ENCODE results near the gene GALNT11.

GALNT11 gene

GRCh38 chr7:152103691-152104090, 78.2 kb downstream of the GALNT11 start:
- H3K4me3 ChIP-seq (replicated peaks in 1 of 2; ENCODE audit: low read depth in 2 of 2, low read length in 2 of 2) = no peak overlapping the region
- no peak for TF ChIP-seq CTCF (IDR thresholded peaks at IDR 0.05; ENCODE audit: low read depth, low read length)
- no peak for DNase-seq (ENCODE audit: low read depth in 2 of 2)

- no peak for TF ChIP-seq CTCF (IDR thresholded peaks at IDR 0.05; ENCODE audit: low read depth, low read length)
- no peak overlapping the region for H3K4me3 ChIP-seq (replicated peaks in 1 of 2; ENCODE audit: low read depth in 2 of 2, low read length in 2 of 2)
- no peak for DNase-seq (ENCODE audit: low read depth in 2 of 2)
Measured at GRCh38 chr7:152105205-152105604, 79.7 kb downstream of the GALNT11 start.

- DNase-seq (ENCODE audit: low read depth in 2 of 2) = peak in 1 of 2 donors; percentile 12
- no peak for TF ChIP-seq CTCF (IDR thresholded peaks at IDR 0.05; ENCODE audit: low read depth, low read length)
- no peak overlapping the region for H3K4me3 ChIP-seq (replicated peaks in 1 of 2; ENCODE audit: low read depth in 2 of 2, low read length in 2 of 2)
Measured at GRCh38 chr7:152106990-152107389, 81.5 kb downstream of the GALNT11 start.

GRCh38 chr7:152107945-152108344, 82.5 kb downstream of the GALNT11 start:
- no peak for DNase-seq (ENCODE audit: low read depth in 2 of 2)
- no peak for TF ChIP-seq CTCF (IDR thresholded peaks at IDR 0.05; ENCODE audit: low read depth, low read length)
- no peak overlapping the region for H3K4me3 ChIP-seq (replicated peaks in 1 of 2; ENCODE audit: low read depth in 2 of 2, low read length in 2 of 2)

GRCh38 chr7:152108359-152108758, 82.9 kb downstream of the GALNT11 start:
- no peak for DNase-seq (ENCODE audit: low read depth in 2 of 2)
- H3K4me3 ChIP-seq (replicated peaks in 1 of 2; ENCODE audit: low read depth in 2 of 2, low read length in 2 of 2) = no peak overlapping the region
- no peak for TF ChIP-seq CTCF (IDR thresholded peaks at IDR 0.05; ENCODE audit: low read depth, low read length)

GRCh38 chr7:152112829-152113228, 87.4 kb downstream of the GALNT11 start:
- no peak for DNase-seq (ENCODE audit: low read depth in 2 of 2)
- no peak overlapping the region for H3K4me3 ChIP-seq (replicated peaks in 1 of 2; ENCODE audit: low read depth in 2 of 2, low read length in 2 of 2)
- TF ChIP-seq CTCF (IDR thresholded peaks at IDR 0.05; ENCODE audit: low read depth, low read length) = no peak

GRCh38 chr7:152115021-152115718, 89.7 kb downstream of the GALNT11 start:
- no peak overlapping the region for H3K4me3 ChIP-seq (replicated peaks in 1 of 2; ENCODE audit: low read depth in 2 of 2, low read length in 2 of 2)
- no peak for DNase-seq (ENCODE audit: low read depth in 2 of 2)
- no peak for TF ChIP-seq CTCF (IDR thresholded peaks at IDR 0.05; ENCODE audit: low read depth, low read length)
